ENCODE measurements around the gene HOXB6. TPM values are rescaled to one million over a fixed set of nuclear protein-coding genes. Genes with fewer than 3 reads are reported as not detected.
A peak's percentile ranks its signal among the peaks of the same experiment; 100 is the strongest.

HOXB6 gene
- total and polyA plus RNA-seq, 2 experiments from 2014 or later: 0.12 TPM; not detected in 1

- no peaks in the 10 kb centered on the region for H3K9me3 ChIP-seq (ENCODE audit: low read depth)
- peaks cover 43% of the 10 kb centered on the region for H3K27me3 ChIP-seq
- H3K4me1 ChIP-seq (ENCODE audit: low read depth): peaks cover 76% of the 10 kb centered on the region
- H3K36me3 ChIP-seq: no peaks in the 10 kb centered on the region
- H3K27ac ChIP-seq: no peak overlapping the region
- no peak for TF ChIP-seq CTCF (IDR thresholded peaks at IDR 0.05; ENCODE audit: low read depth, low read length)
- DNase-seq (ENCODE audit: low read depth in 1 of 2, low spot score in 1 of 2): no peak
- H3K4me3 ChIP-seq: peak overlapping the region; percentile 11
Measured at GRCh38 chr17:48549914-48550501, 54.8 kb downstream of the HOXB6 start.

- Histone ChIP-seq H3K27ac (peak overlapping the region; percentile 98), H3K36me3 (no peaks in the 10 kb centered on the region), H3K4me1 (ENCODE audit: low read depth) (peaks cover 76% of the 10 kb centered on the region), H3K9me3 (ENCODE audit: low read depth) (no peaks in the 10 kb centered on the region), H3K27me3 (peaks cover 36% of the 10 kb centered on the region), H3K4me3 (peak overlapping the region; percentile 11)
- no peak for TF ChIP-seq CTCF (IDR thresholded peaks at IDR 0.05; ENCODE audit: low read depth, low read length)
- DNase-seq (ENCODE audit: low read depth in 1 of 2, low spot score in 1 of 2): no peak
Measured at GRCh38 chr17:48549281-48549630, 55.5 kb downstream of the HOXB6 start.

GRCh38 chr17:48548523-48549280, 56.1 kb downstream of the HOXB6 start:
- Histone ChIP-seq H3K27ac (peak overlapping the region; percentile 98), H3K36me3 (no peaks in the 10 kb centered on the region), H3K9me3 (ENCODE audit: low read depth) (no peaks in the 10 kb centered on the region), H3K4me3 (peak overlapping the region; percentile 90), H3K4me1 (ENCODE audit: low read depth) (peaks cover 71% of the 10 kb centered on the region), H3K27me3 (peaks cover 32% of the 10 kb centered on the region)
- no peak for DNase-seq (ENCODE audit: low read depth in 1 of 2, low spot score in 1 of 2)
- TF ChIP-seq CTCF (IDR thresholded peaks at IDR 0.05; ENCODE audit: low read depth, low read length): no peak

- TF ChIP-seq CTCF (IDR thresholded peaks at IDR 0.05; ENCODE audit: low read depth, low read length): no peak
- H3K27me3 ChIP-seq: peaks cover 30% of the 10 kb centered on the region
- peak overlapping the region; percentile 98 for H3K27ac ChIP-seq
- DNase-seq (ENCODE audit: low read depth in 1 of 2, low spot score in 1 of 2): peak in 1 of 2 donors; percentile 70
- peak overlapping the region; percentile 90 for H3K4me3 ChIP-seq
- H3K36me3 ChIP-seq: peaks cover 3% of the 10 kb centered on the region
- H3K4me1 ChIP-seq (ENCODE audit: low read depth): peaks cover 63% of the 10 kb centered on the region
- no peaks in the 10 kb centered on the region for H3K9me3 ChIP-seq (ENCODE audit: low read depth)
Measured at GRCh38 chr17:48547808-48548522, 56.8 kb downstream of the HOXB6 start.

GRCh38 chr17:48546924-48547807, 57.6 kb downstream of the HOXB6 start:
- TF ChIP-seq CTCF (IDR thresholded peaks at IDR 0.05; ENCODE audit: low read depth, low read length): no peak
- no peaks in the 10 kb centered on the region for H3K9me3 ChIP-seq (ENCODE audit: low read depth)
- H3K27me3 ChIP-seq: peaks cover 23% of the 10 kb centered on the region
- peak overlapping the region; percentile 90 for H3K4me3 ChIP-seq
- peaks cover 55% of the 10 kb centered on the region for H3K4me1 ChIP-seq (ENCODE audit: low read depth)
- peaks cover 7% of the 10 kb centered on the region for H3K36me3 ChIP-seq
- DNase-seq (ENCODE audit: low read depth in 1 of 2, low spot score in 1 of 2): peak in 1 of 2 donors; percentile 46
- H3K27ac ChIP-seq: peak overlapping the region; percentile 98

All from cardiac muscle cell (in vitro differentiated cells and primary cell).